ENCODE data around the gene JMJD1C.

The JMJD1C gene

DNA sequence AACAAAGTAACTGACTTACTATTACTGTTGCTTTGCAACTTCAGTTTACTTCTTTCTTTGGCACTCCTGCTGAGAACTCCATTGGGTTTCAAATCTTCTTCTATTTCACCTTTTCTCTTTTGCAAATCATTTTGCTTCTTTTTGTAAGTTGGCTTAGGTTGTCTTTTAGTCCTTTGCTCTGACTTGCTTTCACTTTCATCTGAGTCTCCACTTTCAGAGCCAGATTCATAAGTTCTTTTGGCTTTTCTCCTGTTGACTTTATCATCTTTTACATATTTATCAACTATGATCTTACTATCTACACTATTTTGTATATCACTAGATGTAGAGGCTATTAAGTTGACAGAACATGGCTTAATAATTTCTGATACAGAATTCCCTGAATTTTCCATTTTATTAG lies 259.2 kb downstream of the JMJD1C start:
- DNase-seq = no peak

DNA sequence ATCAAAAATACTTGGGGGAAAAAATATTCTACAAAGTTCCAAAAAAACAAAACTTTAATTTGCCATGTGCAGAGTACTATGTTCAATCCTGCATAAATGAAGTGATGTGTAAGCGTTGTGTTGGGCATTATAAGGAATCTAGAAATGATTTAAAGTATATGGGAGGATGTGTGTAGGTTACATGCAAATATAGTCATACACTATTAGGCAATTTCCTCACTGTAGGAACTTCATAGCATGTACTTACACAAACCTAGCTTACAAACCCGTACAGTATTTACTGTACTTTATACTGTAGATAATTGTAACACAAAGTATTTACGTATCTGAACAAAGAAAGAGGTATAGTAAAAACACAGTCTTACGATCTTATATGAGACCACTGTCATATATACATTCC lies 260.4 kb downstream of the JMJD1C start:
- DNase-seq = no peak

DNA sequence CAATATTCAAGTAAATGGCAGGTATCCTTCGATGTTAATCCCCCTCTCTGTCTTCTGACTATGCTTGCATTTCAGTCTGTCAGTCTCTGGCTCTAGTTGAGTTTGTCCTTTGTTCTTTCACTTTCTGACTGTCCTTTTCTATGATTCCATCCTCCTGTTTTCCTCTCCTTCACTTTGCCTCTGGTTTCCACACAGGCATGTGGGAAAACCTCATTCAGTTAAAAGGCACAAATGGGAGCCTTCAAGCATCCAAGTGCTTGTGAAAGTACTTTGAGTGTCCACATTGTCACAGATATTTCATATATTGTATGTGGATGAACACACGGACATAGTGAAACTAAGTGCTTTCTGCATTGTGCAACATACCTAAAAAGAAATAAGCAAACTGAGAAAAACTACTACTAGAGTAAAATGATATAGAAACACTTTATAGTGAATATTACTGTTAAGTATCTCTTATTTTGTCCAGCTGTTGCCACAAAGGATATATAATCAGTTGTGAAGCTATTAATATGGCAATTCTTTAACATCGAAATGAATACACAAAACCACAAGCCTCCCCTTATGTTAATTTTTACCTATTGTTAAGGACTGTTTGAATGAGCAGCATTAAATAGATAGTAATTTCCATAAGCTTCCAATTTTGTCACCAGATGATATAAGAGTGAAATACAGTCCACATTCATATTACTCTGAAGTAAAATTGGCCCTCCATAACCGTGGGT lies 260.9 kb downstream of the JMJD1C start:
- no peak for DNase-seq

DNA sequence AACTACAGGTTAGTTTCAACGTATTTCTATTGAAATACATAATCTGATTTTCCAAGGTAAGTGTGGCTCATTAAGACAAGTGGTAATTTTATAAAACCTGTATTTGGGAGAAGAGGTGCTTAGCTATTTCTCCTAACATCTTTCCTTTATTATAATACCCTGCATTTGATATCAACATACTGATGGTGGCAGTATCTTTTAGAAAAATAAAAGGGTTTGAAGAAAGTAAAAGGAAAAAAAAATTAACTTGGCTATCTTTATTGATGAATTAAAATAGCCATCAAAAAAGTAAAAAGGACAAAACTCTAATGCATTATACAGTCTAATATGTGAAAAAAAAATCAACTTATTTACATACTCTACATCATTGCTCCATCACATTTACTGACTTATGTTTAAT lies 264.7 kb downstream of the JMJD1C start:
- DNase-seq = no peak

DNA sequence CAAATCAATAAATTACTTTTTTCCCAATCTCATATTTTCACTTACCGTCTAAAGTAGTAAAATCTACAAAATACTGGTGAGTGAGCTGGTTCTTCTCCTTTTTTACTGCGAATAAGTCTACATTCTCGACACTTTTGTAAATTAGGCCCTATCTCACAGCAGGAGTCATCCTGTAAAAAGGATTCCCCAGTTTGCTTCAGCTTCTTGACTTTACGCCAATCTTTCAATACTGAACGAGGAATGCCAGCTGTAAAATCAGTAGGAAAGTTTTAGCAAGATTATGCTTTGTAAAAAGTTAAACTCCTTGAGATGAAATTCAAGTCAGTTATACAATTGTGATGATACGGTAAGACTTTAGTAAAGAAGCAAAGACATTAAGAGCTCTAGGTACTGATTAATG lies 265.3 kb downstream of the JMJD1C start:
- no peak for DNase-seq

DNA sequence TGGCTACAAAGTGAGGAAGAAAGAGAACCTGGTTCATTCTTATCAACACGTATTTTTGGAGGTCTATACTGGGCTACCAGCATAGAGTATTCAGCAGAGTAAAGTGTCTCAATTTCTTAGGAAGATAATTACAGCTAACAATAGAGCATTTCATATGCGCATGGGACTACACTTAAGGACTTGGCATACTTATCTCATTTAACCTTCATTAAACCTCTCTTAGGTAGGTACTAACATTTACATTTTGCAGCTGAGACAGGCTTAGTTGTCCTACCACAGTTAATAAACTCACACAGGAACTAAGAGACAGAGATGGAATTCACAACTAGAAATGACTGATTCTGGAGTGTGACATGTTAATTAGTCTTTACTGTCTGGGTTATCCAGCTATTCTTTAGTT lies 266.1 kb downstream of the JMJD1C start:
- no peak for DNase-seq

DNA sequence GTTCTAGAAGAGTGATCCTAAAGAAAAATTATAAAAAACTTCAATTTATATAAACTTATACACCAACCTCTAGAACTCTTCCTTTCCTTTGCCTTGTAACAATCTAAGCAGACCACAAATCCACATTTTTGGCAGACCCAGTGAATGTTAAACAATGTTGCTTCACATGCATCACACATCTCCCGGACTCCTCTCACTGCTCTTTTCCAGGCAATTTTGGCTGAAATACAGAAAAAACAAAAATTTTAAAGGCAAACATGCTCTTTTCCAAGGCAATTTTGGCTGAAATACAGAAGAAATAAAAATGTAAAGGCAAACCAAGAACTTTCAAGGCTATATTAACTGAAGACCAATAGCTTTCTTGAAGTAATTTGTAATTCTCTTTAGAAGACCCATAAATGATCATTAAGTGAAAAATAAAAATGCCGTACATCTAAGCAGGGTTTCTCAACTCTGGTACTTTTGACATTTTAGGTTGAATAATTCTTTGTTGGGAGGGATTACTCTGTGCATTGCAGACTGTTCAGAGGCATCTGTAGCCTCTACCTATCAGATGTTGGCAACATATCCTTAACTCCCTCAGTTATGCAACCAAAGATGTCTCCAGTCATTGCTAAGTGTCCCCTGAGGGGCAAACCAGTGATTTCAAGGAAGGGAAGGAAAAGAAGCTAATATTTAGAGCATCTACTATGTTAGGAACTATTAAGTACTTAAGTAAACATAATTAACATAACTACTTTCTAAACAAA lies 268.3 kb downstream of the JMJD1C start:
- DNase-seq = no peak

DNA sequence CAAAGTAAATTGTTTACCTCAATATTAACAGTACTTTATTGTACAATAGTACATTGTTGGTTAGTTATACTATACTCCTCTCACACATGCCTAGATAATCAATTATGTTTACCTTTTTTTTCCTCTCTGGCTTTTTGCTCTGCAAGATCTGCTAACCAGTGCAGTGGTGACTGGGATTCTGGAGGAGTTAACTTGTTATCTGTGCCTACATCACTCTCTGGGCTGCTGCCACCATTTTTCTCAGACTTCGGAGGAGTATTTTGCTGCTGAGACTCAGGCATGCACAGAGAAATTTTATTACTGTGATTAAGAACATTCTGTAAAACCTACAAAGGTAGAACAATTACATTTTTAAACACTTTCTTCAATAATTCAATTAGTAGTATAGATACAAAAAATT lies 273.0 kb downstream of the JMJD1C start:
- no peak for DNase-seq

DNA sequence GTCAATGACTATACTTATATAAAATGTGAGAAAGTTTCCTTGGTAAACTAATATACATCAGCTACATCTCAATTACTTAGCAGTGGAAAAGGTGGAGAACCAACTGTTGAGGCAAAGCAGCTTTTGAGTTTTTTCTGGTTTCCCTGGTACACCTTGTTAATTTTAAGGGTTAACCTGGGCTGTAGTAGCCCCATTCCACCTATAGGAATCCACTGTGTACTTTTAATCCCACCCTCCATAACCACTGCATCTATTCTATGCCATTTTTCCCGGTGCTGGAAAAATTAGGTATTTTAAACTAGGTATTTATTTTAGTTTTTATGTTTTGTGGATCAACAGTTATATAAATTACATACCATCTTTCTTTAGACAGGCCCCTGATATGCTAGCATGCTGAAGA lies 290.2 kb downstream of the JMJD1C start:
- no peak for DNase-seq

DNA sequence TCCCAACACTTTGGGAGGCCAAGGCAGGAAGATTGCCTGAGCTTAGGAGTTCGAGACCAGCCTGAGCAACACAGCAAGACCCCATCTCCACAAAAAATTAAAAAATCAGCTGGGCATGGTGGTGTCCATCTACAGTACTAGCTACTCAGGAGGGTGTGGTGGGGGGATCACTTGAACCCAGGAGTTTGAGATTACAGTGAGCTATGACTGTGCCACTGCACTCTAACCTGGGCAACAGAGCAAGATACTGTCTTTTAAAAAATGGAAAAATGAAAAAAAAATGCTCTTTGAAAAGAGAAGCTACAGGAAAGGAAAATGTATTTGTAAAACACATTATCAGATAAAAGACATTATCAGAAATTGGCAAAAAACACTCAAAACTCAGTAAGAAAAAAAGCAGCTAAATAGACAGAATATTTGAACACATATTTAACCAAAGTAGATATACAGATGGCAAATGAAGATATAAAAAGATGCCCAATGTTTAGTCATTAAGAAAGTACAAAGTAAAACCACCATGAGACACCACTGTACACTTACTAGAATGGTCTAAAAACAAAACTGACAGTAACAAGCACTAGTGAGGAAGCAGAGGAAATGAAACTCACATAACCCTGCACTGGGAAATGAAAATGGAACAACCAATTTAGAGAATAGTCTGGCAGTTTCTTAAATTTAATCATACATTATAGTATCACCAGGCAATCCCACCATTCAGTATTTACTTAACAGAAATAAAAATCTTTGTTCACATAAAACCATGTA lies 292.1 kb downstream of the JMJD1C start:
- no peak for DNase-seq

DNA sequence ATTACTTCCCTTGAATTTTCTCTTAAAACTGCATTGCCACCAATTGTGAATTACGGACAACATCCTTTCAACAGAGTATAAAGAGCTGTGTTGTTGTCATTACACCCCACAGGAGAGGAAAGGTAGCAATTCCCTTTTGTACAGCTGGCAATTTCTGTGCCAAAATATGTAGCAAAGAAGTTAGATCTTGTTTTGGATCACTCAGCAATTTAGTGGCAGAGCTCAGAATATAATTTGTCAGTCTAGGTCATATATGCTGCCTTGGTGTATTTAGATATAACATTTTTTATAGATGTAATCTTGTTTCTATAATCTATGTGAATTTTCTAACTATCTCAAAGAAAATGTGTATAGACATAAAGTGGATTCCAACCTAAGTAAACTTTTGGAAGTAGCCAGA lies 293.9 kb downstream of the JMJD1C start:
- DNase-seq = no peak

DNA sequence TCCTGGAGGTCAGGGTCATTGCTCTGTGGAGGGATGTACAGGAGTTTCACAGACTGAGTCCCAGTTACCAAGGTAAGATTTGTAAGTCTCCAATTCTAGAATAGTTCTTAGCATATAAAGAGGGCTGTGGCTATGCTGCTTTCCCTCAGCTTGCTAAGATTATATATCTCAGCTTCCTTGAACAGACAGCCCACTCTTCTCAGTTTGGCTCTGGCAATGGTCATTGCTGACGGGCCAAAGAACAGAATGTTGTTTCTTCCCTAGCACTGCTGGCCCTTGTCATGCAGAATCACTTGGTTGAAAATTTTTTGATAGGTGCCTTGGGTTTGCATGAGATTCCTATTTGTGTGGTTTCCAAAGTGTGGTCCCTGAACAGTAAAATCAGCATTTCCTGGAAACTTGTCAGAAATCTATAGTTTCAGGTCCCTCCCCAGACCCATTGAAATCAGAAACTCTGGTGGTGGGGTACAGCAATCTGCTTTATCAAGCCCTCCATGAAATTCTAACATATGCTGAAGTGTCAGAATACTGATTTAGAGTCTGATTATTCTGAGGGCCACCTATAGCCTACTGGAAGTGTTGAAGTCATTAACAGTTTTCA lies 294.4 kb downstream of the JMJD1C start:
- no peak for DNase-seq

DNA sequence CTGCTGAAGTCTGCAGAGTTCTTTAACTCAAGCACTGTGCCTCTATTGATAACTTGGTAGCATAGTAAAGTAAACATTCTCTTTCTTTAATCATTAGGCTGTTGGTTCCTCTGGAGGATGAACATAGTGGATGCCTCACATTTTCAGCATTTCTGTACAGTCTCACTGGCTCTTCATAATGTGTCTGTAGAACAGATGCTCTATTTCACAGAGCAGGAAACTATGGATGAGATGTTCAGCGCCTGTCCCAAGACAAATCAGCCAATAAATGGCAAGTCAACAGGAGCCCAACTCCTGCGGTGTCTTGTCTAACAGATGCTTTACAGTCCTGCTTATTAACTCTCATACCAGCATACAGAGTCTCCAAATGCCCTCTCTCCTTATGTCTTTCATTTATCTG lies 296.2 kb downstream of the JMJD1C start:
- DNase-seq = no peak

DNA sequence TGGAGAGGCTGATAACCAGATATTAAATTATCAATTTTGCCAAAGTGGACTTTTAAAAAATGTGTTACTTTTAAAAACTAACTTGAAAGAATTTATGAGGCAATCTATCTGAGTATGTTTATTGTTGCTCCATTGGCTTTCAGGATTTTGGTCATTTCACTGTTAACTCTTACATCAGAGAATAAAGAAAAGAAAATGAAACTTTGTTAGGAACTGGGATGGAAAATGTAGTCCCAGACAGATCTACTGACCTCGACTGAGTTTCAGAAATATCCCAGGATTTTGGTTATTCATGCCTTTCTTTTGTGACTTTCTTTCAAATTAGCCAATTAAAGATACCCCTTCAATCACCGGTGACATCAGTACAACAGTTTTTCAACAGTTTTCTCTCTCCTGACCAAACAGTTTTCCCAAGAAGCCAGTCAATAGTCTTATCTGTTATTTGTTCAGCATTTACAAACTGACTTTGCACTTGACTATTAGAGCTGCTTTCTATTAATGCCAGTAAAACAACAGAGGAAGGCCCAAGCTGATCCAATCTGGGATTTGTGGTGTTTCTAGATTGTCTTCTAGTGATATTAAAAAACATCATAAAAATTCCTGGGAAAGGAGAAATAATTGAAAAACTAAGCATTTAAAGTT lies 296.8 kb downstream of the JMJD1C start:
- no peak for DNase-seq

DNA sequence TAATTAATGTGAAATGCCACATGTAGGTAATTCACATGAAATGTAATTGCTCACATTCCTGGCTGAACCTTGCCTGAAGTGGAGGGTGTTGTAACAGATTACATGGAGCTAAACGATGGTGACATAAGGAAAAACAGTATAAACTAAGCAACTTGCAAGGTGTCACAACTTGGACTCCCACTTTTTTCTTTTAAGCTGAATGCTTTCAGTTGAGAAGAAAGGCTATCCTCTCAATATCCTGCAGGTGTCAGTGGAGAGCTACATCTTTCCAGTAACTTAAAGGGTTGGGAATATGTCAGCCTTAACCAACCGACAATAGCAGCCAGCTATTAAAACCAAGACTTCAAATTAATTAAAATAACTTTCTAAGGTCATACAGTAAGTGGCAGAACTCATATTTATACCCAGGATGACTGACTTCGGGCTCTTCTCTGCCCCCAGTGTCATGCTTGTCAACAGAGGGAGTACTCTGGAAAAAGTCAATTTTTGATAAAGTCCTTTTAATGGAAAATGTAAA lies 299.0 kb downstream of the JMJD1C start:
- DNase-seq = no peak

DNA sequence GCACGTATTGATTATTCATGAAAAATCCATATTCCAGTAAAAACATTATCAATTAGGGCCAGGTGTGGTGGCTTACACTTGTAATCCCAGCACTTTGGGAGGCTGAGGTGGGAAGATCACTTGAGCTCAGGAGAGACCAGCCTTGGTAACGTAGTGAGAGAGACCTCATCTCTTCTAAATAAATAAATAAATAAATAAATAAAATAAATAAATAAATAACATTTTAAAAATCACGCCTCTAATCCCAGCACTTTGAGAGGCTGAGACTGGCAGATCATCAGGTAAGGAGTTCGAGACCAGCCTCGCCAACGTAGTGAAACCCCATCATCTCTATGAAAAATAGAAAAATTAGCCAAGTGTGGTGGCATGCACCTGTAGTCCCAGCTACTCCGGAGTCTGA lies 300.5 kb downstream of the JMJD1C start:
- no peak for DNase-seq

DNA sequence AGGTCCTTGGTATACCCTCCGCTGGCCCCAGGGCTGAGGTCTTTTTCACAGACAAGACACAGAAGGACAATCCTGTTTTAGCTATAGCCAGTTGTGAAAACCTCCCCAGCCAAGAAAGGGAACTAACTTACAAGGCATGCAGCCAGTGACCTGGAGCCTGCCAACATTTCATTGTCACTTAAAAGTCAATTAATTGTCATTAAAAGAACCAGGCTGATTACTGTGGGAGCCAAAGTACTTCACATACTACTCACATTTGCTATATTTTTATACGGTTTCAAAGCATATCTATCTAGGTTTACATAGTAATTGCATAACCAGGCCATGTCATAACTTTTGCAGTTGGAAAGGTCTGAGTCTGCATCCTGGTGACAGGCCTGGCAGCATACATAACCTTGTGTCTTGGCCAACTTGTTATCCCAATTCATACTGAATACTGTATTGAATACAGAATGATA lies 301.6 kb downstream of the JMJD1C start:
- no peak for DNase-seq

DNA sequence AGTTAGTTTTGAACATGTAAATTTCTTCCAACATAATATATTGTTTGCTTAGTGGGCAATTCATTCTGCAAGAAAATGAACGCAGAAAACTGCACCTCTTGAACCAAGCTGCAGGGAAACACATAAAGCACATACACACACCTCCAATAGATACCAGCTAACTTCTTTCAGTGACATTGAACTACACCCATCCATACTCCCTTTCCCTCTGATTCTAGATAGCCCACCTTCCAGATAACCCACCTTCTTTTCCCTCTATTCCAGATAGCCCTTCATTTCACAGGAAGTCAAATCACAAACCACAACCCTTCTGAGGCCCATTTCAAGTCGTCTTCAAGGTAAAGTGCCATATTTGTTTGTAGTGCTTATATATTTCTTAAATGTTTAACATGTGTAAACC lies 304.2 kb downstream of the JMJD1C start:
- no peak for DNase-seq

DNA sequence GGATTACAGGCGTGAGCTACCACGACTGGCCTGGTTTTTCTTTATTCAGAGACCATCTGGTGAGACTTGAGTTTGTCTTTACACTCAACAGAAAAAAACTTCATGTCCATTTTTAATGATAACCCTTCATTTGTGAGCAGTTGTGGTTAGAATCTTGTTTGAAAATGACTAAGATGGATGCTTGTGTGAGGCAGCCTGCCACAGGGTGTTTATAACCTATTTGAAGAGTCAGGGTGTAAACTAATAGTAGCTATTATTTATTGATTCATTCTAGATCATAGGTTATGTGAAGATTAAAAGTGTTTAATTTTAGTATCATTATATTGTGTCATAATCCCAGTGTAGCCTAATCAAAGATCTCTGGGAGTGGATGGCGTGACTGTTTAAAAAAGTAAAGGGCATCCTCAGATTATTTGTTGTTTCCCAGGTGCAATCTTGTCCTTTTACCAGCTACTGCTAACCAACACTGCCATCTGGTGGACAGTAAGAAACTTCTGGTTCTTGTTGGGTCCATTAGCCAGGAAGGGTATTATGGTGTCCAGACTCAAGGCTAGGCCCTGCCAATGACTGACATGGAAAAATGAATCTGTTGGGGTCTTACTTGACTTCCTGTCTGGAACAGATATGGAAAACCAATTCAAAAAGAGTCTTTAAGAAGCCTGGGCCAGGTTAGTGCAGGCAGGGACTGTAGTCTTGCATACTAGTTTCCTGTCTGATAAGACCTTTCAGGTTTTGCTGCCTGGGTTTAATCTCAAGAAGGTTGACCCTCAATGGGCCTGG lies 307.7 kb downstream of the JMJD1C start:
- DNase-seq = no peak

DNA sequence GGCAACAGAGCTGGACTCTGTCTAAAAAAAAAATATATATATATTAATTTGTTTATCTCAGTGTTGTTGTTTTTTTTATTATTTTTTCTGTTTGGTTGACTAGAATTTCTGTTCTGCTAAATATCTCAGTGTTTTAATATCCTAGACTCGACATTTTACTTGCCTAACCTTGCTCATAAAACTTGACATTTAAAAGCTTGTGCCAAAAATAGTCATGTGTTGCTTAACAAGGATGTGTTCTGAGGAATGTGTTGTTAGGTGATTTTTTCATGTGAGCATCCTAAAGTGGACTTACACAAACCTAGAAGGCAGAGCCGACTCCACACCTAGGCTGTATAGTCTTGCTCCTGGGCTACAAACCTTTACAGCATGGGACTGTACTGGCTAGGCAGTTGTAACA lies 309.5 kb downstream of the JMJD1C start:
- no peak for DNase-seq

DNA sequence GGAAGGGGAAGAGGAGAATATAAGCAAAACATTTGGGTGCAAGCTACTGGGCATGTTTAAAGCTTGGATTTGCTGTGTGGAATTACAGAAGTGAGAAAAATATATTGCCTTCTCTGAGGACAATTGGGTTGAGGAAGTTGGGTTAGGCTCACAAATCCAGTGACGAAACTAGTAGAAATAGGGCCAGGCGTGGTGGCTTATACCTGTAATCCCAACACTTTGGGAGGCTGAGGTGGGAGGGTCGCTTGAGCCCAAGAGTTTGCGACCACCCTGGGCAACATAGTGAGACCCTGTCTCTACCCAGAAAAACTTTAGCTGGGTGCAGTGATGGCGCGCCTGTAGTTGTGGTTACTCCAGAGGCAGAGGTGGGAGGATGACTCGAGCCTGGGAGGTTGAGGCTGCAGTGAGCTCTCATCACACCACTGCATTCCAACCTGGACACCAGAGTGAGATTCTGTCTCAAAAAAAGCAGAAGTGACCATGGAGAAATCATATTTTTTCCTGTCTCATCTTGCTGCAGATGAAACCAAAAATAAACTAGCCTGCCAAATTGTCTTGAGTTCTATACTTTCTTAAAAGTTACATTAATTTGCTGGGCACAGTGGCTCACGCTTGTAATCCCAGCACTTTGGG lies 310.3 kb downstream of the JMJD1C start:
- no peak for DNase-seq

Data from activated T-cell treated with anti-CD3 and anti-CD28 coated beads, Interleukin-2, amount 50 U/mL, for 1 hour (primary cell).